Measurements from ENCODE around the gene ZNF217.
"Not testable (repeated sequence)": the region's sequence is repeated elsewhere in the genome, so short reads cannot be mapped to it uniquely, and the experiment has no call there.

Gene ZNF217

DNA sequence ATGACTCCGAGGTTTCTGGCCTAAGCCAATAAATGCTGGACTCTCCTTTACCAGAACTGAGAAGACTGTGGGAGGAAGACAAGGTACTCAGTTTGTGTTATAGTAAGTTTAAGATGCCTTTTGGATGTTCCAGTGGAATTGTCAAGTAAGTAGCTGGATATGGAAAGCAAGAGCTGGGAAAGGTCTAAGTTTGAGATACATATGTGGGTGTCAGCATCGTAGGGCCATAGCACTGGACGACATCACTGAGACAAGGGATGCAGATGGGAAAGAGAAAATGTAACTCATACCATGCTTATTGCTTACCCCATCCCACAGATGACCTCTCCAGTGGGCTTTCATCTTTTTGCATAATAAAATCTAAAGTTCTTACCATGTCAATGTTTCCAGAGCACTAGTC is 45.5 kb upstream of the ZNF217 start:
- H2AFZ ChIP-seq (ENCODE audit: low read depth, low read length), result no peak overlapping the region
- no peaks in the 10 kb centered on the region for H3K79me2 ChIP-seq (ENCODE audit: low read length)
- no peaks in the 10 kb centered on the region for H3K27me3 ChIP-seq (ENCODE audit: low read depth, low read length)
- TF ChIP-seq, protein P1, sequence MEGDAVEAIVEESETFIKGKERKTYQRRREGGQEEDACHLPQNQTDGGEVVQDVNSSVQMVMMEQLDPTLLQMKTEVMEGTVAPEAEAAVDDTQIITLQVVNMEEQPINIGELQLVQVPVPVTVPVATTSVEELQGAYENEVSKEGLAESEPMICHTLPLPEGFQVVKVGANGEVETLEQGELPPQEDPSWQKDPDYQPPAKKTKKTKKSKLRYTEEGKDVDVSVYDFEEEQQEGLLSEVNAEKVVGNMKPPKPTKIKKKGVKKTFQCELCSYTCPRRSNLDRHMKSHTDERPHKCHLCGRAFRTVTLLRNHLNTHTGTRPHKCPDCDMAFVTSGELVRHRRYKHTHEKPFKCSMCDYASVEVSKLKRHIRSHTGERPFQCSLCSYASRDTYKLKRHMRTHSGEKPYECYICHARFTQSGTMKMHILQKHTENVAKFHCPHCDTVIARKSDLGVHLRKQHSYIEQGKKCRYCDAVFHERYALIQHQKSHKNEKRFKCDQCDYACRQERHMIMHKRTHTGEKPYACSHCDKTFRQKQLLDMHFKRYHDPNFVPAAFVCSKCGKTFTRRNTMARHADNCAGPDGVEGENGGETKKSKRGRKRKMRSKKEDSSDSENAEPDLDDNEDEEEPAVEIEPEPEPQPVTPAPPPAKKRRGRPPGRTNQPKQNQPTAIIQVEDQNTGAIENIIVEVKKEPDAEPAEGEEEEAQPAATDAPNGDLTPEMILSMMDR (IDR thresholded peaks at IDR 0.05; ENCODE audit: low read depth, low read length), result no peak
- no peak for TF ChIP-seq EZH2phosphoT487 (IDR thresholded peaks at IDR 0.05; ENCODE audit: low read depth)
- no peaks in the 10 kb centered on the region for H4K20me1 ChIP-seq (ENCODE audit: insufficient read depth, low read length)
- H3K9me3 ChIP-seq (ENCODE audit: insufficient read depth, low read length), result no peaks in the 10 kb centered on the region
- H3K9ac ChIP-seq (ENCODE audit: low read length), result no peak overlapping the region
- peaks cover 34% of the 10 kb centered on the region for H3K4me1 ChIP-seq (ENCODE audit: low read length)
- no peak overlapping the region for H3K4me3 ChIP-seq (ENCODE audit: low read length)
- no peak overlapping the region for H3K4me2 ChIP-seq (ENCODE audit: low read length)
- no peaks in the 10 kb centered on the region for H3K36me3 ChIP-seq (replicated peaks; ENCODE audit: low read depth, low read length)
- no peak overlapping the region for H3K27ac ChIP-seq (ENCODE audit: low read length)

DNA sequence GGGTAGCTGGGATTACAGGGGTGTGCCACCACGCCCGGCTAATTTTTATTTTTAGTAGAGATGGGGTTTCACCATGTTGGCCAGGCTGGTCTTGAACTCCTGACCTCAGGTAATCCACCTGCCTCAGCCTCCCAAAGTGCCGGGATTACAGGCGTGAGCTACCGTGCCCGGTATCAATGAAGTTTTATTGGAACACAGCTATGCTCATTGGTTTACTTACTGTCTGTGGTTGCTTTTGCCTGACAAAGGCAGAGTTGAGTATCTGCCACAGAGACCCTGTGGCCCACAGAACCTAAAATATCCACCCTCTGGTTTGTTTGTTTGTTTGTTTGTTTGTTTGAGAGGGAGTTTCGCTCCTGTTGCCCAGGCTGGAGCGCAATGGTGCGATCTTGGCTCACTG is 43.7 kb upstream of the ZNF217 start:
- H4K20me1 ChIP-seq (ENCODE audit: insufficient read depth, low read length); H3K79me2 ChIP-seq (ENCODE audit: low read length); H3K36me3 ChIP-seq (replicated peaks; ENCODE audit: low read depth, low read length); H3K4me3 ChIP-seq (ENCODE audit: low read length); H3K27ac ChIP-seq (ENCODE audit: low read length); H2AFZ ChIP-seq (ENCODE audit: low read depth, low read length); H3K9me3 ChIP-seq (ENCODE audit: insufficient read depth, low read length); H3K4me2 ChIP-seq (ENCODE audit: low read length); H3K27me3 ChIP-seq (ENCODE audit: low read depth, low read length); H3K9ac ChIP-seq (ENCODE audit: low read length): not testable (repeated sequence)
- H3K4me1 ChIP-seq (ENCODE audit: low read length), result peaks cover 17% of the 10 kb centered on the region

DNA sequence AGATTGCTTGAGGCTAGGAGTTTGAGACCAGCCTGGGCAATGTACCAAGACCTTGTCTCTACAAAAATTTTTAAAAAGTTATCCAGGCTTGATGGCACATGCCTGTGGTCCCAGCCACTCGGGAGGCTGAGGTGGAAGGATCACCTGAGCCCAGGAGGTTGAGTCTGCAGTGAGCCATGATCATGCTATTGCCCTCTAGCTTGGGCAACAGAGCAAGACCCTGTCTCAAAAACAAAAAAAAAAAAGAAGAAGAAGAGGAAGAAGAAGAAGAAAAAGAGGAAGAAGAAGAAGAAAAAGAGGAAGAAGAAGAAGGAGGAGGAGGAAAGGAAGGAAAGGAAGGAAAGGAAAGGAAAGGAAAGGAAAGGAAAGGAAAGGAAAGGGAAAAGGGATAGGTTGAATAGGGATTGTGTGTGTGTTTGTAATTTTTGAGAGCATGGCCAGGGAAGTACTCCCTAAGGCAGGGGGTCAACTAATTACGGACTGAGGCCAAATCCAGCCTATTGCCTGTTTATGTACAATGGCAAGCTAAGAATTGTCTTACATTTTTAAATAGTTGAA is 43.0 kb upstream of the ZNF217 start:
- H3K4me2 ChIP-seq (ENCODE audit: low read length), result peak overlapping the region; percentile 15; the same call in 1 of the 2 replicates
- H3K9ac ChIP-seq (ENCODE audit: low read length), result no peak overlapping the region
- peaks cover 13% of the 10 kb centered on the region for H3K4me1 ChIP-seq (ENCODE audit: low read length)
- no peak overlapping the region for H3K4me3 ChIP-seq (ENCODE audit: low read length)
- H2AFZ ChIP-seq (ENCODE audit: low read depth, low read length), result no peak overlapping the region
- H3K79me2 ChIP-seq (ENCODE audit: low read length), result no peaks in the 10 kb centered on the region
- TF ChIP-seq, protein P1 (IDR thresholded peaks at IDR 0.05; ENCODE audit: low read depth, low read length), result no peak
- no peak for TF ChIP-seq EZH2phosphoT487 (IDR thresholded peaks at IDR 0.05; ENCODE audit: low read depth)
- no peaks in the 10 kb centered on the region for H3K36me3 ChIP-seq (replicated peaks; ENCODE audit: low read depth, low read length)
- no peaks in the 10 kb centered on the region for H3K9me3 ChIP-seq (ENCODE audit: insufficient read depth, low read length)
- no peaks in the 10 kb centered on the region for H3K27me3 ChIP-seq (ENCODE audit: low read depth, low read length)
- no peaks in the 10 kb centered on the region for H4K20me1 ChIP-seq (ENCODE audit: insufficient read depth, low read length)
- no peak overlapping the region for H3K27ac ChIP-seq (ENCODE audit: low read length)

DNA sequence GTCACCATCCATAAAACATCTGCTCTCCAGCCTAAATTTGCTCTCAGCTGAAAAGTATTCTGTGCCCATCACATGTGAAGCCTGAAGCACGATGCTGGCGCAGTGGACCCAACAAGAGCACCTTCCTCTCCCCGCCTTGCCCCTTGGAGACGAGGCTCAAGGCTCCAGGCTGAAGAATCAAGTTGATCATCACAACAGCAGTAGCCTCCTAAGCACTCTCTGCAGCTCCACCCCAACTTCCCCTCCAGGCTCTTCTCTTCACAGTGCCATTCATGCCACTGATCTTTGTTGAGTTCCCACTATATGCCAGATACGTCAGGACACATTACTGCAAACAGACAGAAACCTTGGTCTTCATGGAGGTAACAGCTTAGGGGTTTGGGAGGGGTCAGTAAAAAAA is 41.6 kb upstream of the ZNF217 start:
- H3K4me2 ChIP-seq (ENCODE audit: low read length), result no peak overlapping the region
- no peak overlapping the region for H2AFZ ChIP-seq (ENCODE audit: low read depth, low read length)
- no peaks in the 10 kb centered on the region for H4K20me1 ChIP-seq (ENCODE audit: insufficient read depth, low read length)
- H3K27ac ChIP-seq (ENCODE audit: low read length), result no peak overlapping the region
- no peak overlapping the region for H3K4me3 ChIP-seq (ENCODE audit: low read length)
- H3K36me3 ChIP-seq (replicated peaks; ENCODE audit: low read depth, low read length), result no peaks in the 10 kb centered on the region
- TF ChIP-seq, protein P1 (IDR thresholded peaks at IDR 0.05; ENCODE audit: low read depth, low read length), result no peak
- no peaks in the 10 kb centered on the region for H3K9me3 ChIP-seq (ENCODE audit: insufficient read depth, low read length)
- H3K27me3 ChIP-seq (ENCODE audit: low read depth, low read length), result no peaks in the 10 kb centered on the region
- no peaks in the 10 kb centered on the region for H3K79me2 ChIP-seq (ENCODE audit: low read length)
- no peak overlapping the region for H3K9ac ChIP-seq (ENCODE audit: low read length)
- H3K4me1 ChIP-seq (ENCODE audit: low read length), result peaks cover 16% of the 10 kb centered on the region

All from OCI-LY3 (cell line).